ENCODE measurements around the gene VSTM5. TPM values are rescaled to one million over a fixed set of nuclear protein-coding genes. Genes with fewer than 3 reads are reported as not detected.

VSTM5 gene
- total RNA-seq, 3 donors from 2014 or later (not counting 1 experiment from before 2014, with no cell fraction given), result not detected

DNA sequence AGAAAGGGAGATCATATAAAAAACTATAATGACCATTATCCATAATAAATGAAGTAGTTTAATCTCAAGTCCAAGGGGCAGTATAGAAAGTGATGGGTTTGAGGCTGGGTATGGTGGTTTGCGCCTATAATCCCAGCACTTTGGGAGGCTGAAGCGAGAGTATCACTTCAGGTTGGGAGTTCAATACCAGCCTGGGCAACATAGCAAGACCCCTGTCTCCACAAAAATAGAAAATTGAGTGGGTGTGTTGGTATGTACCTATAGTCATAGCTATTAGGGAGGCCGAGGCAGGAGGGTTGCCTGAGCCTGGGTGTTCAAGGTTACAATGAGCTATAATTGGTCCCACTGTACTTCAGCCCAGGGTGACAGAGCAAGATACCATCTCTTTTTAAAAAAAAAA lies 42.4 kb downstream of the VSTM5 start:
- Histone ChIP-seq H3K4me1 (ENCODE audit: control insufficient read depth, insufficient read depth, low read length) (no peaks in the 10 kb centered on the region), H3K4me3 (ENCODE audit: low read length) (no peak overlapping the region), H3K27ac (ENCODE audit: low read length) (no peak overlapping the region), H3K27me3 (ENCODE audit: control insufficient read depth, insufficient read depth, low read length) (no peaks in the 10 kb centered on the region), H3K9me3 (ENCODE audit: control insufficient read depth, insufficient read depth, low read length) (no peaks in the 10 kb centered on the region), H3K36me3 (ENCODE audit: control insufficient read depth, insufficient read depth, low read length) (peaks cover 71% of the 10 kb centered on the region)
- intact Hi-C loops (cut with micrococcal nuclease), result no loop called here
- Mint-ChIP-seq H3K27ac (peak overlapping the region in 1 of 2 donors; percentile 51), H3K9me3 (no peaks in the 10 kb centered on the region), H3K36me3 (peaks cover 8% of the 10 kb centered on the region), H3K4me3 (no peak overlapping the region), H3K4me1 (peaks cover 12 to 14% of the 10 kb centered on the region in 2 donors), H3K27me3 (ENCODE audit: low read depth in 2 of 2) (no peaks in the 10 kb centered on the region)
- 100% methylated on average over 3 of the region's 3 CpGs for WGBS (ENCODE audit: insufficient coverage)
- ATAC-seq, result no peak
- no peak for TF ChIP-seq CTCF (IDR thresholded peaks at IDR 0.05)
- no peak for DNase-seq

- H3K27me3 Mint-ChIP-seq (ENCODE audit: low read depth in 2 of 2), result no peaks in the 10 kb centered on the region
- no peaks in the 10 kb centered on the region for H3K9me3 ChIP-seq (ENCODE audit: control insufficient read depth, insufficient read depth, low read length)
- H3K4me1 ChIP-seq (ENCODE audit: control insufficient read depth, insufficient read depth, low read length), result no peaks in the 10 kb centered on the region
- peaks cover 8% of the 10 kb centered on the region for H3K36me3 Mint-ChIP-seq
- peaks cover 12 to 14% of the 10 kb centered on the region in 2 donors for H3K4me1 Mint-ChIP-seq
- peaks cover 65% of the 10 kb centered on the region for H3K36me3 ChIP-seq (ENCODE audit: control insufficient read depth, insufficient read depth, low read length)
- no peak overlapping the region for H3K4me3 Mint-ChIP-seq
- H3K27me3 ChIP-seq (ENCODE audit: control insufficient read depth, insufficient read depth, low read length), result no peaks in the 10 kb centered on the region
- no peak overlapping the region for H3K27ac ChIP-seq (ENCODE audit: low read length)
- TF ChIP-seq CTCF (IDR thresholded peaks at IDR 0.05), result no peak
- intact Hi-C loops (cut with micrococcal nuclease), result no loop called here
- H3K27ac Mint-ChIP-seq, result peak overlapping the region in 1 of 2 donors; percentile 25
- DNase-seq (no peak), ATAC-seq (no peak)
- no CpG with 5 or more reads among the region's 2 CpGs for WGBS (ENCODE audit: insufficient coverage)
- H3K9me3 Mint-ChIP-seq, result no peaks in the 10 kb centered on the region
- H3K4me3 ChIP-seq (ENCODE audit: low read length), result no peak overlapping the region
Measured at GRCh38 chr11:93804879-93805278, 45.5 kb downstream of the VSTM5 start.

- intact Hi-C loops (cut with micrococcal nuclease), result no loop called here
Measured at GRCh38 chr11:93801366-93801765, 49.1 kb downstream of the VSTM5 start.

More at GRCh38 chr11:93801366-93801765, 49.1 kb downstream of the VSTM5 start:
- Mint-ChIP-seq H3K27me3 (ENCODE audit: low read depth in 2 of 2) (no peaks in the 10 kb centered on the region), H3K27ac (no peak overlapping the region), H3K9me3 (no peaks in the 10 kb centered on the region), H3K36me3 (peaks cover 29% of the 10 kb centered on the region), H3K4me1 (peaks cover 16% of the 10 kb centered on the region in 2 donors), H3K4me3 (no peak overlapping the region)
- H3K27me3 ChIP-seq (ENCODE audit: control insufficient read depth, insufficient read depth, low read length), result no peaks in the 10 kb centered on the region
- H3K4me3 ChIP-seq (ENCODE audit: low read length), result no peak overlapping the region
- no peak for TF ChIP-seq CTCF (IDR thresholded peaks at IDR 0.05)
- no peaks in the 10 kb centered on the region for H3K4me1 ChIP-seq (ENCODE audit: control insufficient read depth, insufficient read depth, low read length)
- no peaks in the 10 kb centered on the region for H3K9me3 ChIP-seq (ENCODE audit: control insufficient read depth, insufficient read depth, low read length)
- ATAC-seq (no peak), DNase-seq (no peak)
- WGBS (ENCODE audit: insufficient coverage), result no CpG with 5 or more reads among the region's 2 CpGs
- no peak overlapping the region for H3K27ac ChIP-seq (ENCODE audit: low read length)
- peaks cover 69% of the 10 kb centered on the region for H3K36me3 ChIP-seq (ENCODE audit: control insufficient read depth, insufficient read depth, low read length)
